Stimulated activated CD8-positive, alpha-beta memory T cell treated with anti-CD3 and anti-CD28 coated beads, Interleukin-15, amount 100 ng/mL, for 4 hours (primary cell): Measurements from ENCODE around the gene AGK.

ENCODE experiments used
- DNase-seq, 2 donors: peaks; one replicate each; pipeline ENCODE4 v3.0.0-alpha.2; 2020; ENCODE audit warnings: low read depth in 2 of 2

The AGK gene

DNA sequence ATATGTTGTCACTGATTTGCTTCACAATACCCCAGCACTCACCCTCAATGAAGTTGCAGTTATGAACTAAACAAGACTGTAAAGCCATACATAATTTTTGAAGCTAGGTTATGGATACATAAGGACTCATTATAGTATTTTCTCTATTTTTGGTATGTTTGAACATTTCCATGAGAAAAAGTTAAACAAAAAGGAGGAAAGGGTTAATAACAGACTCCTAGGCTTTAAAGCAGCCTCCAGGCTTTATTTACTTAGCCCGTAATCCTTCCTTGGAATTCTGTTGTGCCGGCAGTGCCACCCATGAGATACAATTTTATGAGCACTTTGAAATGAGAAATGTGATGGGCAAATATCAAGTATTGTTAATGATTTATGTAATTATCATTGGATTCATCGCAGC is 152.9 kb downstream of the AGK start:
- no peak for DNase-seq

GRCh38 chr7:141704741-141705140 is 153.5 kb downstream of the AGK start:
- no peak for DNase-seq
